Endothelial cell of umbilical vein (primary cell): ENCODE data around the gene ERCC4. TPM values are rescaled to one million over a fixed set of nuclear protein-coding genes. Genes with fewer than 3 reads are reported as not detected.

Experiments
- BruUV-seq: library from RNA; stranded (reverse); fragments of 400-500 nt; replicated peaks from 2 replicates; lab custom pipeline; 2021; lab: Mats Ljungman, UMichigan
- CTCF ChIA-PET: fragments of 300-600, 350-600 bp; sonication (Branson Sonifier 250); formaldehyde crosslinking; loops from one replicate; lab custom pipeline; 2021; ENCODE audit warnings: antibody characterized with exemption, inconsistent platforms; lab: Charles Lee
- POLR2A ChIA-PET: fragments of 300-600, 350-600 bp; sonication (Branson Sonifier 250); formaldehyde crosslinking; loops from one replicate; lab custom pipeline; 2021; ENCODE audit warnings: antibody characterized with exemption, inconsistent platforms; lab: Charles Lee
- DNase-seq: peaks from one replicate; pipeline ENCODE4 v3.0.0-alpha.2; 2011; ENCODE audit warnings: low read depth, low spot score
- FAIRE-seq: peaks from 2 replicates; lab custom pipeline; 2011; peaks lifted over from hg19 to GRCh38; lab: Jason Lieb, UNC
- H2AFZ ChIP-seq: 2 replicates; pipeline ENCODE4 v1.6.0; 2012; ENCODE audit warnings: low read depth, low read length, control low read depth, inconsistent platforms
- H3K27ac ChIP-seq: 2 replicates; pipeline ENCODE4 v1.5.1; 2011; ENCODE audit warnings: low read depth, mild to moderate bottlenecking, control low read depth, low read length, moderate library complexity; ENCODE audit not compliant: insufficient read depth
- H3K27me3 ChIP-seq, 2 experiments: 2 replicates each; pipeline versions ENCODE4 v1.6.0 to v1.6.1; 2011; ENCODE audit warnings: low read length in 2 of 2, mixed read lengths in 1 of 2; ENCODE audit not compliant: control insufficient read depth in 2 of 2, insufficient read depth in 2 of 2
- H3K36me3 ChIP-seq, 2 experiments: 2 replicates in 1 of 2; 3 replicates in 1 of 2; pipeline ENCODE4 v1.5.1; 2011; ENCODE audit warnings: low read length in 2 of 2, mild to moderate bottlenecking in 1 of 2, moderate library complexity in 1 of 2; ENCODE audit not compliant: control insufficient read depth in 2 of 2, insufficient read depth in 2 of 2; ENCODE audit errors: extremely low read depth in 1 of 2
- H3K4me1 ChIP-seq: 3 replicates; pipeline ENCODE4 v1.5.1; 2011; ENCODE audit warnings: mild to moderate bottlenecking, low read length; ENCODE audit not compliant: control insufficient read depth, insufficient read depth; ENCODE audit errors: extremely low read depth
- H3K4me2 ChIP-seq: 2 replicates; pipeline ENCODE4 v1.6.1; 2011; ENCODE audit warnings: low read length, control low read depth, mixed read lengths; ENCODE audit not compliant: insufficient read depth
- H3K4me3 ChIP-seq, 3 experiments: fragments of 200-600 bp in 1 of 3; sonication (generic), shearing (Covaris generic) in 1 of 3; replicated peaks in 1 of 3; 2 replicates each; pipeline ENCODE4 v1.5.1; 2011 to 2016; ENCODE audit warnings: control low read depth in 3 of 3, low read length in 3 of 3, mild to moderate bottlenecking in 2 of 3, inconsistent platforms in 1 of 3, low read depth in 1 of 3, moderate library complexity in 1 of 3; ENCODE audit not compliant: insufficient read depth in 1 of 3
- H3K79me2 ChIP-seq: 2 replicates; pipeline ENCODE4 v1.6.0; 2012; ENCODE audit warnings: low read length, inconsistent platforms; ENCODE audit not compliant: control insufficient read depth, insufficient read depth
- H3K9ac ChIP-seq: replicated peaks from 2 replicates; pipeline ENCODE3; 2011; ENCODE audit warnings: low read length, control low read depth; ENCODE audit not compliant: insufficient read depth; ENCODE audit errors: extremely low read depth
- H3K9me1 ChIP-seq: replicated peaks from 3 replicates; pipeline ENCODE4 v1.6.0; 2011; ENCODE audit warnings: mild to moderate bottlenecking, low read length; ENCODE audit not compliant: control insufficient read depth, insufficient read depth; ENCODE audit errors: extremely low read depth
- H3K9me3 ChIP-seq: replicated peaks from 2 replicates; pipeline ENCODE4 v1.5.1; 2012; ENCODE audit warnings: low read length, inconsistent platforms; ENCODE audit not compliant: control insufficient read depth, insufficient read depth
- H4K20me1 ChIP-seq: replicated peaks from 2 replicates; pipeline ENCODE3; 2011; ENCODE audit warnings: mild to moderate bottlenecking, low read length; ENCODE audit not compliant: control insufficient read depth, insufficient read depth; ENCODE audit errors: extremely low read depth
- EZH2 ChIP-seq: IDR thresholded peaks from 2 replicates; pipeline ENCODE4 v1.6.1; 2012; ENCODE audit warnings: borderline replicate concordance, low read depth, mild to moderate bottlenecking, moderate library complexity, low read length, inconsistent platforms; ENCODE audit not compliant: severe bottlenecking
- FOS ChIP-seq: IDR thresholded peaks from 2 replicates; pipeline ENCODE4 v1.6.1; 2011; ENCODE audit warnings: mild to moderate bottlenecking, low read length, moderate library complexity, borderline replicate concordance; ENCODE audit not compliant: insufficient read depth
- GATA2 ChIP-seq: IDR thresholded peaks from 2 replicates; pipeline ENCODE4 v1.7.0; 2011; ENCODE audit warnings: low read depth, mild to moderate bottlenecking, moderate library complexity, mixed read lengths, low read length; ENCODE audit not compliant: insufficient read length, insufficient read depth
- JUN ChIP-seq: IDR thresholded peaks from 2 replicates; pipeline ENCODE4 v1.6.1; 2011; ENCODE audit warnings: borderline replicate concordance, low read depth; ENCODE audit not compliant: insufficient read length, insufficient read depth
- MYC ChIP-seq: IDR thresholded peaks from one replicate; pipeline ENCODE4 v1.6.1; 2011; ENCODE audit warnings: mild to moderate bottlenecking, low read depth, low read length
- POLR2A ChIP-seq: IDR thresholded peaks from 2 replicates; pipeline ENCODE4 v1.6.1; 2012; ENCODE audit warnings: low read depth, mild to moderate bottlenecking, control low read depth, low read length
- POLR2AphosphoS5 ChIP-seq: IDR thresholded peaks from 2 replicates; pipeline ENCODE4 v1.6.1; 2012; ENCODE audit warnings: low read depth, mild to moderate bottlenecking, control low read depth, low read length, moderate library complexity; ENCODE audit not compliant: insufficient read depth
- dilution Hi-C: fragments of 300-500 bp; cut with MboI; formaldehyde crosslinking; loops from one replicate; pipeline ENCODE4 v1.15.0; 2019; ENCODE audit warnings: low sequenced_read_pairs; ENCODE audit not compliant: extremely low pct_ligation_motif_present
- intact Hi-C: fragments of 100-400 bp; cut with micrococcal nuclease; formaldehyde crosslinking; loops from one replicate; pipeline ENCODE4 v1.10.0; 2022
- polyA plus RNA-seq, 4 experiments: library from polyadenylated mRNA; depleted of rRNA in 3 of 4; stranded (reverse) in 3 of 4; unstranded in 1 of 4; fragments of >200 nt; gene quantifications; 2 replicates each; pipeline versions ENCODE4 v1.2.1 to v1.2.3, GENCODE V29; 2011 to 2012; ENCODE audit warnings: missing spikeins in 1 of 4
- total RNA-seq: library from RNA; stranded (reverse); gene quantifications from 2 replicates; pipeline ENCODE4 v1.2.3, GENCODE V29; 2021
- TF ChIP-seq, protein P1 (sequence below), 2 donors: IDR thresholded peaks; 1 replicate in 1 of 2; 2 replicates in 1 of 2; pipeline ENCODE4 v1.5.1; 2011; ENCODE audit warnings: low read length in 2 of 2, mild to moderate bottlenecking in 2 of 2, moderate library complexity in 2 of 2, control low read depth in 1 of 2, inconsistent platforms in 1 of 2, low read depth in 1 of 2; ENCODE audit not compliant: insufficient read depth in 1 of 2; ENCODE audit errors: extremely low read depth in 1 of 2

Gene ERCC4
- total and polyA plus RNA-seq, 2 donors (not counting 3 experiments of a cell fraction or from before 2014, with no cell fraction given): 4.9 to 17.1 TPM

DNA sequence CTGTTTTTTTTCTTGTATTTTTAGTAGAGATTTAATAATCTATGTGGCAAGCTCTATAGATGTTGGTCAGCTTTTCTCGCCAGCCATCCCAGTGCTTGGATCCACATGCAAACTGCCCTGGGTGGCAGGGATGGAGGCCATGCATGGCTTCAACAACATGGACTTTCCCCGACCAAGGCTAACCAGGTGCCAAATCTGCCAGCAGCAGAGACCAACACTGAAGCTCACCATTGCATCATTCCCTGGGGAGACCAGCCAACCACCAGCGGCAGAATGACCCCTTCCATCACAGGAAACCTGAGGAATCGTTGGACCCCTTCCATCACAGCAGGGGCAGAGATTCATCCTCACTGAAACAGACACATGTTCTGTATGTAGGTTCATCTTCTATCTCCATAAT, 27.7 kb upstream of the ERCC4 start:
- intact Hi-C loops: no loop called here
- Histone ChIP-seq H3K27ac (no peak overlapping the region), H3K27me3 (peaks cover 2% of the 10 kb centered on the region in 2 experiments), H3K4me3 (no peak overlapping the region), H3K4me2 (no peak overlapping the region), H3K9ac (no peak overlapping the region), H3K36me3 (no peaks in the 10 kb centered on the region), H3K9me3 (no peaks in the 10 kb centered on the region), H3K4me1 (no peaks in the 10 kb centered on the region), H3K9me1 (no peaks in the 10 kb centered on the region), H3K79me2 (no peaks in the 10 kb centered on the region), H4K20me1 (no peaks in the 10 kb centered on the region), H2AFZ (no peak overlapping the region)
- dilution Hi-C loops: no loop called here
- no peak for TF ChIP-seq JUN
- TF ChIP-seq FOS: no peak
- TF ChIP-seq POLR2AphosphoS5: no peak
- no peak for TF ChIP-seq EZH2
- TF ChIP-seq GATA2: no peak
- no peak for TF ChIP-seq POLR2A
- ChIA-PET CTCF (interaction anchor here (1.5 kb wide), 1 partner anchor 26 kb away, joined by 4 read pairs; no protein-coding TSS in a partner anchor), POLR2A (no interaction called here)
- BruUV-seq: no TSS peak
- DNase-seq (no peak), FAIRE-seq (no peak)

DNA sequence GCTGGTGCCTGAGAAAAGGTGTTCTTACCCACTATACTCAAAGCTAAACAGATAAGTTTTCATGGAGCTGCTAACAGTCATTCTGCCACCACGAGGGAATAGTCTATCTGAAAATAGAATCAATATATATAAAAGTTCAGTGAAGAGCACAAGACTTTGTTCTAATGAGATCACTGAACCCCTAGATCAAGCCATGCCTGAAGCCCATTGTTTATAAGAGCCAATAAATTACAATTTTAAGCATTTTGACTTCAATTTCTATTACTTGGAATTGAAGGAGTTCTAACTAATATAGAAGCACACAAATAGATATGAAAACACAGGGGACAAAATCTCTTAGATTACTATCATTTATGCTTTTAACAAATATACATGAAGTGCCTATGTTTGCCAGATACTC, 24.4 kb upstream of the ERCC4 start:
- Histone ChIP-seq H3K27me3 (peaks cover 2 to 3% of the 10 kb centered on the region in 2 experiments), H3K79me2 (no peaks in the 10 kb centered on the region), H3K9me3 (no peaks in the 10 kb centered on the region), H2AFZ (no peak overlapping the region), H3K4me3 (no peak overlapping the region), H3K4me1 (no peaks in the 10 kb centered on the region), H3K36me3 (no peaks in the 10 kb centered on the region), H3K9ac (no peak overlapping the region), H3K9me1 (no peaks in the 10 kb centered on the region), H3K27ac (no peak overlapping the region), H4K20me1 (no peaks in the 10 kb centered on the region), H3K4me2 (no peak overlapping the region)
- TF ChIP-seq, protein P1, sequence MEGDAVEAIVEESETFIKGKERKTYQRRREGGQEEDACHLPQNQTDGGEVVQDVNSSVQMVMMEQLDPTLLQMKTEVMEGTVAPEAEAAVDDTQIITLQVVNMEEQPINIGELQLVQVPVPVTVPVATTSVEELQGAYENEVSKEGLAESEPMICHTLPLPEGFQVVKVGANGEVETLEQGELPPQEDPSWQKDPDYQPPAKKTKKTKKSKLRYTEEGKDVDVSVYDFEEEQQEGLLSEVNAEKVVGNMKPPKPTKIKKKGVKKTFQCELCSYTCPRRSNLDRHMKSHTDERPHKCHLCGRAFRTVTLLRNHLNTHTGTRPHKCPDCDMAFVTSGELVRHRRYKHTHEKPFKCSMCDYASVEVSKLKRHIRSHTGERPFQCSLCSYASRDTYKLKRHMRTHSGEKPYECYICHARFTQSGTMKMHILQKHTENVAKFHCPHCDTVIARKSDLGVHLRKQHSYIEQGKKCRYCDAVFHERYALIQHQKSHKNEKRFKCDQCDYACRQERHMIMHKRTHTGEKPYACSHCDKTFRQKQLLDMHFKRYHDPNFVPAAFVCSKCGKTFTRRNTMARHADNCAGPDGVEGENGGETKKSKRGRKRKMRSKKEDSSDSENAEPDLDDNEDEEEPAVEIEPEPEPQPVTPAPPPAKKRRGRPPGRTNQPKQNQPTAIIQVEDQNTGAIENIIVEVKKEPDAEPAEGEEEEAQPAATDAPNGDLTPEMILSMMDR (IDR thresholded peaks at IDR 0.05; ENCODE audit: extremely low read depth in 1 of 2, insufficient read depth in 1 of 2, low read depth in 1 of 2, low read length in 2 of 2): no peak
- no peak for TF ChIP-seq EZH2
- TF ChIP-seq JUN: no peak
- TF ChIP-seq POLR2A: no peak
- no peak for TF ChIP-seq GATA2
- TF ChIP-seq FOS: no peak
- no peak for TF ChIP-seq MYC
- TF ChIP-seq POLR2AphosphoS5: no peak
- DNase-seq (no peak), FAIRE-seq (no peak)
- dilution Hi-C loops (no loop called here), intact Hi-C loops (no loop called here)
- no TSS peak for BruUV-seq
- CTCF ChIA-PET: interaction anchor here (1.5 kb wide), 1 partner anchor 29 kb away, joined by 7 read pairs; no protein-coding TSS in a partner anchor
- POLR2A ChIA-PET: no interaction called here
